ENCODE measurements around the gene CCDC24. TPM values are rescaled to one million over a fixed set of nuclear protein-coding genes. Genes with fewer than 3 reads are reported as not detected.
A peak's percentile ranks its signal among the peaks of the same experiment; 100 is the strongest.

The CCDC24 gene
- total and polyA plus RNA-seq, 2 of the 13 experiments (the other 11 are each of a cell fraction or from before 2014, with no cell fraction given): 1.4 to 2.9 TPM

DNA sequence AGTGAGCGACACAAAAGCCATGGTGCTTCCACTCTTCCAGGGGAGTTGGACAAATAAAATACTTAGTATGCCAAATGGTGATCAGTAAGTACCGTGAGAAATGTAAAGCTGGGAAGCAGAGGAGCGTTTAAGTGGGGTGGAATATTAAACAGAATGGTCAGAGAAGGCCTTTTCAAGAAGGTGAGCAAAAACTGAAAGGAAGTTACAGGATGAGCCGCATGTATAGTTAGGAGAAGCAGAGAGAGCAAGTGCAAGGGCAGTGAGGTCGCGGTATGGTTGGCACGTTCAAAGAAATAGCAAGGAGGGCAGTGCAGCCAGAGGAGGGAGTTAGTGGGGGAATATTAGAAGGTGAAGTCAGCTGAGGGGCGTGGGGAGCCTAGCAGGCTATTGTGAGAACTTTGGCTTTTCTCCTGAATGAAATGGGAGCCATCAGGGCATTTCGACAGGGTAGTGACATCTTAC, 17.4 kb upstream of the CCDC24 start:
- Histone ChIP-seq H3K9me3 (ENCODE audit: low read length) (no peaks in the 10 kb centered on the region), H3K27me3 (ENCODE audit: control insufficient read depth in 1 of 2, insufficient read depth in 2 of 2, low read length in 2 of 2) (no peaks in the 10 kb centered on the region), H4K20me1 (ENCODE audit: insufficient read depth, low read length) (peaks cover 4% of the 10 kb centered on the region; the same call in 1 of the 2 replicates), H3K4me3 (replicated peaks in 1 of 3; ENCODE audit: insufficient read depth in 1 of 3, low read depth in 2 of 3, low read length in 3 of 3) (peak overlapping the region; percentile 95 to 96 (median 95)), H3K36me3 (replicated peaks in 1 of 2; ENCODE audit: control insufficient read depth in 1 of 2, insufficient read depth in 2 of 2, low read length in 2 of 2) (peaks cover 3 to 12% of the 10 kb centered on the region in 2 experiments; a peak in 4 of 5 replicates), H2AFZ (ENCODE audit: low read length) (peak overlapping the region; percentile 31), H3K4me2 (ENCODE audit: low read depth, low read length) (peak overlapping the region; percentile 99), H3K79me2 (ENCODE audit: insufficient read depth, low read length) (peaks cover 36% of the 10 kb centered on the region), H3K4me1 (ENCODE audit: insufficient read depth, low read length) (peaks cover 54% of the 10 kb centered on the region), H3K9ac (ENCODE audit: insufficient read depth, low read depth, low read length) (peak overlapping the region; percentile 86), H3K27ac (ENCODE audit: extremely low read length, insufficient read depth, low read length) (peak overlapping the region; percentile 75)
- BruUV-seq (replicated peaks): no TSS peak
- POLR2A ChIA-PET: interaction anchor here (1.3 to 4.1 kb wide), 4 partner anchors 27 to 324 kb away, joined by 3 to 15 read pairs (median 10); partner anchors contain the start of genes IPO13, KDM4A and SLC6A9
- DNase-seq (ENCODE audit: low spot score) (no peak), FAIRE-seq (no peak), ATAC-seq (no peak)
- WGBS (ENCODE audit: low lambda C conversion rate): 57% methylated on average over 9 of the region's 9 CpGs
- in situ Hi-C loops (cut with HindIII; ENCODE audit: extremely low pct_ligation_motif_present, low pct_unique_long_range_greater_than_20kb): no loop called here
- intact Hi-C loops (cut with micrococcal nuclease; ENCODE audit: unreplicated experiment): no loop called here
- CTCF ChIA-PET (ENCODE audit: low intra/inter-chr PET ratio, low total read pairs): no interaction called here
- TF ChIP-seq, protein P1, sequence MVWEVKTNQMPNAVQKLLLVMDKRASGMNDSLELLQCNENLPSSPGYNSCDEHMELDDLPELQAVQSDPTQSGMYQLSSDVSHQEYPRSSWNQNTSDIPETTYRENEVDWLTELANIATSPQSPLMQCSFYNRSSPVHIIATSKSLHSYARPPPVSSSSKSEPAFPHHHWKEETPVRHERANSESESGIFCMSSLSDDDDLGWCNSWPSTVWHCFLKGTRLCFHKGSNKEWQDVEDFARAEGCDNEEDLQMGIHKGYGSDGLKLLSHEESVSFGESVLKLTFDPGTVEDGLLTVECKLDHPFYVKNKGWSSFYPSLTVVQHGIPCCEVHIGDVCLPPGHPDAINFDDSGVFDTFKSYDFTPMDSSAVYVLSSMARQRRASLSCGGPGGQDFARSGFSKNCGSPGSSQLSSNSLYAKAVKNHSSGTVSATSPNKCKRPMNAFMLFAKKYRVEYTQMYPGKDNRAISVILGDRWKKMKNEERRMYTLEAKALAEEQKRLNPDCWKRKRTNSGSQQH (CRISPR knock-in tag; IDR thresholded peaks at IDR 0.05; ENCODE audit: low read depth): 0 out of 2 replicates have a peak, but pooled peaks have one; percentile 52
- TF ChIP-seq ZNF768 (CRISPR knock-in tag; IDR thresholded peaks at IDR 0.05) (no peak), SMARCC2 (IDR thresholded peaks at IDR 0.05) (no peak), SMAD1 (CRISPR knock-in tag; IDR thresholded peaks at IDR 0.05; ENCODE audit: borderline replicate concordance, low read depth) (no peak), ZNF709 (CRISPR knock-in tag; IDR thresholded peaks at IDR 0.05) (no peak), ZNF724P (CRISPR knock-in tag; IDR thresholded peaks at IDR 0.05; ENCODE audit: borderline replicate concordance) (no peak), ZFP37 (CRISPR knock-in tag; IDR thresholded peaks at IDR 0.05; ENCODE audit: borderline replicate concordance) (no peak), PHB2 (IDR thresholded peaks at IDR 0.05; ENCODE audit: partially characterized antibody) (no peak), NFE2L1 (CRISPR knock-in tag; IDR thresholded peaks at IDR 0.05; ENCODE audit: borderline replicate concordance) (no peak), JUNB (CRISPR knock-in tag; IDR thresholded peaks at IDR 0.05; ENCODE audit: borderline replicate concordance) (0 out of 2 replicates have a peak, but pooled peaks have one; percentile 44), CHCHD3 (CRISPR knock-in tag; IDR thresholded peaks at IDR 0.05) (no peak), ZNF34 (CRISPR knock-in tag; IDR thresholded peaks at IDR 0.05; ENCODE audit: borderline replicate concordance) (no peak), MEIS1 (CRISPR knock-in tag; IDR thresholded peaks at IDR 0.05; ENCODE audit: borderline replicate concordance) (no peak), ZNF792 (CRISPR knock-in tag; IDR thresholded peaks at IDR 0.05) (no peak)
- TF ChIP-seq, protein P2, sequence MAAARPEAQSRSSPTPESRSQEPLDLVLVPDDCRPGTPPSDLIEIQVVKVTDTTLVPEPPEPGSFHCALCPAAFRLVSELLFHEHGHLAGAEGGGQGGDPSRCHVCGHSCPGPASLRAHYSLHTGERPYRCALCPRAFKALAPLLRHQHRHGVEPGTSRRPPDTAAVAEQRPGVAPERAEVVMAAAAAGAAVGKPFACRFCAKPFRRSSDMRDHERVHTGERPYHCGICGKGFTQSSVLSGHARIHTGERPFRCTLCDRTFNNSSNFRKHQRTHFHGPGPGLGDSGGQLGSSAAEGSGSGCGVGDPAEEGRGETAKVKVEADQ (CRISPR knock-in tag; IDR thresholded peaks at IDR 0.05; ENCODE audit: borderline replicate concordance): no peak
- TF ChIP-seq, protein P3, sequence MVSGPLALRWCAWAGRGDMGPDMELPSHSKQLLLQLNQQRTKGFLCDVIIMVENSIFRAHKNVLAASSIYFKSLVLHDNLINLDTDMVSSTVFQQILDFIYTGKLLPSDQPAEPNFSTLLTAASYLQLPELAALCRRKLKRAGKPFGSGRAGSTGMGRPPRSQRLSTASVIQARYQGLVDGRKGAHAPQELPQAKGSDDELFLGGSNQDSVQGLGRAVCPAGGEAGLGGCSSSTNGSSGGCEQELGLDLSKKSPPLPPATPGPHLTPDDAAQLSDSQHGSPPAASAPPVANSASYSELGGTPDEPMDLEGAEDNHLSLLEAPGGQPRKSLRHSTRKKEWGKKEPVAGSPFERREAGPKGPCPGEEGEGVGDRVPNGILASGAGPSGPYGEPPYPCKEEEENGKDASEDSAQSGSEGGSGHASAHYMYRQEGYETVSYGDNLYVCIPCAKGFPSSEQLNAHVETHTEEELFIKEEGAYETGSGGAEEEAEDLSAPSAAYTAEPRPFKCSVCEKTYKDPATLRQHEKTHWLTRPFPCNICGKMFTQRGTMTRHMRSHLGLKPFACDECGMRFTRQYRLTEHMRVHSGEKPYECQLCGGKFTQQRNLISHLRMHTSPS (CRISPR knock-in tag; IDR thresholded peaks at IDR 0.05; ENCODE audit: low read depth): no peak
- TF ChIP-seq, protein P4, sequence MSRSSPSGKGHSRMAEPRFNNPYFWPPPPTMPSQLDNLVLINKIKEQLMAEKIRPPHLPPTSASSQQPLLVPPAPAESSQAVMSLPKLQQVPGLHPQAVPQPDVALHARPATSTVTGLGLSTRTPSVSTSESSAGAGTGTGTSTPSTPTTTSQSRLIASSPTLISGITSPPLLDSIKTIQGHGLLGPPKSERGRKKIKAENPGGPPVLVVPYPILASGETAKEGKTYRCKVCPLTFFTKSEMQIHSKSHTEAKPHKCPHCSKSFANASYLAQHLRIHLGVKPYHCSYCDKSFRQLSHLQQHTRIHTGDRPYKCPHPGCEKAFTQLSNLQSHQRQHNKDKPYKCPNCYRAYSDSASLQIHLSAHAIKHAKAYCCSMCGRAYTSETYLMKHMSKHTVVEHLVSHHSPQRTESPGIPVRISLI (CRISPR knock-in tag; IDR thresholded peaks at IDR 0.05; ENCODE audit: borderline replicate concordance): no peak
- TF ChIP-seq, protein P5, sequence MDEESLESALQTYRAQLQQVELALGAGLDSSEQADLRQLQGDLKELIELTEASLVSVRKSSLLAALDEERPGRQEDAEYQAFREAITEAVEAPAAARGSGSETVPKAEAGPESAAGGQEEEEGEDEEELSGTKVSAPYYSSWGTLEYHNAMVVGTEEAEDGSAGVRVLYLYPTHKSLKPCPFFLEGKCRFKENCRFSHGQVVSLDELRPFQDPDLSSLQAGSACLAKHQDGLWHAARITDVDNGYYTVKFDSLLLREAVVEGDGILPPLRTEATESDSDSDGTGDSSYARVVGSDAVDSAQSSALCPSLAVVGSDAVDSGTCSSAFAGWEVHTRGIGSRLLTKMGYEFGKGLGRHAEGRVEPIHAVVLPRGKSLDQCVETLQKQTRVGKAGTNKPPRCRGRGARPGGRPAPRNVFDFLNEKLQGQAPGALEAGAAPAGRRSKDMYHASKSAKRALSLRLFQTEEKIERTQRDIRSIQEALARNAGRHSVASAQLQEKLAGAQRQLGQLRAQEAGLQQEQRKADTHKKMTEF (CRISPR knock-in tag; IDR thresholded peaks at IDR 0.05): no peak

All from HepG2 (cell line).